Lower lobe of right lung (tissue), 2 donors: ENCODE results near the gene GIN1. TPM values are rescaled to one million over a fixed set of nuclear protein-coding genes. Genes with fewer than 3 reads are reported as not detected.

Source experiments
- ATAC-seq, 2 donors: fragments of 200-7000 bp; cut with Tn5 transposase; one replicate each; pipeline ENCODE4 v1.9.1; 2020 to 2022; ENCODE audit warnings: mild to moderate bottlenecking in 2 of 2, moderate library complexity in 2 of 2
- DNase-seq: peaks from one replicate; pipeline ENCODE4 v3.0.0-alpha.2; 2020
- H3K27ac ChIP-seq: fragments of 200-600 bp; one replicate; pipeline ENCODE4 v1.8.0; 2022
- H3K27me3 ChIP-seq: fragments of 200-600 bp; one replicate; pipeline ENCODE4 v1.8.0; 2022; ENCODE audit warnings: low read depth
- H3K36me3 ChIP-seq: fragments of 200-600 bp; one replicate; pipeline ENCODE4 v1.8.0; 2022; ENCODE audit warnings: mild to moderate bottlenecking
- H3K4me1 ChIP-seq: fragments of 200-600 bp; one replicate; pipeline ENCODE4 v1.8.0; 2022
- H3K4me3 ChIP-seq: fragments of 200-600 bp; one replicate; pipeline ENCODE4 v1.8.0; 2022; ENCODE audit warnings: mild to moderate bottlenecking
- H3K9me3 ChIP-seq: fragments of 200-600 bp; one replicate; pipeline ENCODE4 v1.8.0; 2022
- CTCF ChIP-seq: fragments of 200-600 bp; IDR thresholded peaks from one replicate; pipeline ENCODE4 v1.8.0; 2022; ENCODE audit warnings: antibody characterized with exemption, mild to moderate bottlenecking
- intact Hi-C: fragments of 100-400 bp; cut with DNase I; formaldehyde crosslinking; loops from one replicate; pipeline ENCODE4 v1.11.0; 2022
- total RNA-seq: library from RNA; stranded (reverse); fragmentation: NEBNext Ultra II Directional; extraction: Animal tissue kit (Norgen Biotek cat#: 25700); gene quantifications from one replicate; pipeline ENCODE4 v1.2.1, GENCODE V29; 2021
- donor health status: DM: no; HTN: yes; CAD: no; lungs with severe emphysema.

GIN1 gene
- total RNA-seq, 1 donor from 2014 or later: 7.5 TPM

- no peaks in the 10 kb centered on the region for H3K36me3 ChIP-seq
- H3K4me3 ChIP-seq: no peak overlapping the region
- ATAC-seq (no peak), DNase-seq (no peak)
- intact Hi-C loops: no loop called here
- H3K27me3 ChIP-seq: no peaks in the 10 kb centered on the region
- no peaks in the 10 kb centered on the region for H3K4me1 ChIP-seq
- TF ChIP-seq CTCF: no peak
- H3K27ac ChIP-seq: no peak overlapping the region
- no peaks in the 10 kb centered on the region for H3K9me3 ChIP-seq
These were observed 8.3 kb upstream of the GIN1 start for GRCh38 chr5:103128202-103128601.

- no peaks in the 10 kb centered on the region for H3K36me3 ChIP-seq
- no peak overlapping the region for H3K4me3 ChIP-seq
- ATAC-seq (no peak), DNase-seq (no peak)
- H3K27ac ChIP-seq: no peak overlapping the region
- no peaks in the 10 kb centered on the region for H3K4me1 ChIP-seq
- no peaks in the 10 kb centered on the region for H3K27me3 ChIP-seq
- no peaks in the 10 kb centered on the region for H3K9me3 ChIP-seq
- intact Hi-C loops: no loop called here
- TF ChIP-seq CTCF: no peak
These were observed 7.4 kb upstream of the GIN1 start for GRCh38 chr5:103127292-103127817.

- Histone ChIP-seq H3K9me3 (no peaks in the 10 kb centered on the region), H3K27ac (no peak overlapping the region), H3K4me3 (no peak overlapping the region), H3K4me1 (peaks cover under 1% of the 10 kb centered on the region), H3K36me3 (no peaks in the 10 kb centered on the region), H3K27me3 (no peaks in the 10 kb centered on the region)
- ATAC-seq (no peak), DNase-seq (no peak)
- intact Hi-C loops: no loop called here
- no peak for TF ChIP-seq CTCF
These were observed 6.6 kb upstream of the GIN1 start for GRCh38 chr5:103126557-103126956.

GRCh38 chr5:103122242-103122641 is 2.3 kb upstream of the GIN1 start:
- Histone ChIP-seq H3K27me3 (no peaks in the 10 kb centered on the region), H3K4me3 (no peak overlapping the region), H3K36me3 (no peaks in the 10 kb centered on the region), H3K27ac (no peak overlapping the region), H3K9me3 (no peaks in the 10 kb centered on the region), H3K4me1 (peaks cover 17% of the 10 kb centered on the region)
- TF ChIP-seq CTCF: no peak
- no peak for ATAC-seq
- intact Hi-C loops: no loop called here
- no peak for DNase-seq

- intact Hi-C loops: no loop called here
- Histone ChIP-seq H3K4me3 (peak overlapping the region; percentile 75), H3K9me3 (no peaks in the 10 kb centered on the region), H3K36me3 (no peaks in the 10 kb centered on the region), H3K27ac (peak overlapping the region; percentile 95), H3K4me1 (peaks cover 17% of the 10 kb centered on the region), H3K27me3 (no peaks in the 10 kb centered on the region)
- TF ChIP-seq CTCF: no peak
- ATAC-seq: peak; percentile 2 to 7
- no peak for DNase-seq
These were observed 766 bp upstream of the GIN1 start for GRCh38 chr5:103120607-103121200.
